Psoas muscle (tissue), 8 donors: ENCODE measurements around the gene SMC6. TPM values are rescaled to one million over a fixed set of nuclear protein-coding genes. Genes with fewer than 3 reads are reported as not detected.

Experiments used
- ATAC-seq, 4 donors: fragments of 200-7000 bp; cut with Tn5 transposase; one replicate each; pipeline ENCODE4 v1.9.1; 2020; ENCODE audit warnings: moderate library complexity in 3 of 4, mild to moderate bottlenecking in 2 of 4
- DNase-seq, 2 donors: peaks; one replicate each; pipeline ENCODE4 v3.0.0-alpha.2; 2020
- H3K27ac ChIP-seq: fragments of 200-600 bp; one replicate; pipeline ENCODE4 v1.8.0; 2022
- H3K27me3 ChIP-seq, 3 donors: fragments of 200-600 bp in 1 of 3; one replicate each; pipeline versions ENCODE4 v1.6.1 to v1.8.0; 2013 to 2022; ENCODE audit warnings: low read length in 2 of 3, mild to moderate bottlenecking in 2 of 3, moderate library complexity in 1 of 3; ENCODE audit not compliant: insufficient read depth in 3 of 3
- H3K36me3 ChIP-seq, 2 donors: fragments of 200-600 bp in 1 of 2; one replicate each; pipeline versions ENCODE4 v1.6.1 to v1.8.0; 2013 to 2022; ENCODE audit warnings: low read depth in 1 of 2, mild to moderate bottlenecking in 1 of 2, moderate library complexity in 1 of 2; ENCODE audit not compliant: insufficient read depth in 1 of 2
- H3K4me1 ChIP-seq: fragments of 200-600 bp; one replicate; pipeline ENCODE4 v1.8.0; 2022
- H3K4me3 ChIP-seq: fragments of 200-600 bp; one replicate; pipeline ENCODE4 v1.8.0; 2022; ENCODE audit warnings: mild to moderate bottlenecking
- H3K9me3 ChIP-seq: fragments of 200-600 bp; one replicate; pipeline ENCODE4 v1.8.0; 2022
- CTCF ChIP-seq: fragments of 200-600 bp; IDR thresholded peaks from one replicate; pipeline ENCODE4 v1.8.0; 2022; ENCODE audit warnings: antibody characterized with exemption
- WGBS, 3 donors: extraction: QIAGEN DNeasy Blood & Tissue Kit; methylation state at CpG; one replicate each; pipeline versions ENCODE4 v1.1.6 to v1.1.7; 2013; 5-methylcytosine and 5-hydroxymethylcytosine counted together
- intact Hi-C, 2 donors: fragments of 100-400 bp; cut with DNase I; formaldehyde crosslinking; loops; one replicate each; pipeline versions ENCODE4 v1.11.0 to v1.14.2; 2022
- polyA plus RNA-seq, 3 donors: library from polyadenylated mRNA; stranded (reverse); fragments of 200-250 nt; gene quantifications; one replicate each; pipeline ENCODE4 v1.2.3, GENCODE V29; 2013
- total RNA-seq, 4 donors: library from RNA; stranded (reverse); fragmentation: NEBNext Ultra II Directional in 2 of 4; extraction: Animal tissue kit (Norgen Biotek cat#: 25700) in 2 of 4; gene quantifications; one replicate each; pipeline versions ENCODE4 v1.2.1 to v1.2.4, GENCODE V29; 2021 to 2023
- donor health status: healthy with polysubstance abuse.
- donor health status: DM: no; HTN: no; CAD: no; lungs with moderate emphysema.
- donor health status: Bipolar disorder and iron deficiency.
- donor health status: healthy.
- donor health status: DM: yes; HTN: yes; CAD: no.
- donor health status: DM: no; HTN: no; CAD: no.
- donor health status: DM: no; HTN: no; CAD: no.
- donor health status: DM: yes; HTN: yes; CAD: no.

The SMC6 gene
- total and polyA plus RNA-seq, 7 donors = 4.8 to 10.5 (median 9.3) TPM

DNA sequence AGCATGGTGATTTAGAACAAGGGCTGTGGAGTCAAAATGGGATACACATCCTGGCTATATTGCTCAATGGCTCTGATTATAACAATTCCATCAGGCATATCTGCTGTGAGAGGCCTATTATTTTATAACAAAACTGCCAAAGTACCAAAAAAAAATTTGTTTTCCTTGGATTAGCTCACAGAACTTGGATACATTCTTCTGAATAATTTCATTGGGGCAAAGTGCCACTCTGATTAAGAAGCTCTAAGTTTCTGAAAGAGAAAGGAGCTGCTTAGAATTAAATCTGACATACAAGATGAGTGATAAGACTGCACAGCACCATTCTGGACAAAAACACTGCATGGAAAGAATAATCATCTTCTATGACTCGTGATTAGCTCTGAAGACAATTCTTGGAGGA is 85.7 kb downstream of the SMC6 start:
- DNase-seq = no peak
- H3K27me3 ChIP-seq = no peaks in the 10 kb centered on the region
- no peaks in the 10 kb centered on the region for H3K4me1 ChIP-seq
- TF ChIP-seq CTCF = no peak
- no peak overlapping the region for H3K27ac ChIP-seq
- no peak overlapping the region for H3K4me3 ChIP-seq
- peaks cover 3 to 50% of the 10 kb centered on the region in 2 donors for H3K36me3 ChIP-seq
- intact Hi-C loops = loop anchor here in 1 of 2 donors (5.0 kb wide), 1 partner anchor 196 kb away; no protein-coding TSS in a partner anchor
- no peak for ATAC-seq
- 79 to 94% (median 83%) methylated on average over 1 of the region's 1 CpG for WGBS, 3 donors
- H3K9me3 ChIP-seq = no peaks in the 10 kb centered on the region

DNA sequence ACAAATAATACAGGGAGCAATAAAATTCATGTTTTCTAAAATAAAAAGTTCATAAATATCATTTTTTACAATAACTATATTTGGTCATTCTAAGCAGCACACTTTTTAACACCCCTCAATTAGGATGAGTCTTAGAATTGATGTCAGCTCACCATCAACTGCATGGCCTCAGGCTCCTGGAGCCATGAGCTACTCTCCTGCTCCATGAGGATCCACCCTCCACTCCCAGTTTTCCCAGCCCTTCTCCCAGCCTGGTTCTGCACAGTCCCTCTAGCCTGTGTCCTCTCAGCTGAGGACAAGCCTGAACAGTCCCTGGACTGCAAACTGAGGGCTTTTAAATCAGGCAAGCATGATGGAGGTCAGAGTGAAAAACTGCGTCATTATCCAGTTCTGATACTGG is 89.1 kb downstream of the SMC6 start:
- Histone ChIP-seq H3K36me3 (peaks cover 3 to 51% of the 10 kb centered on the region in 2 donors), H3K4me3 (no peak overlapping the region), H3K27ac (no peak overlapping the region), H3K27me3 (no peaks in the 10 kb centered on the region), H3K9me3 (no peaks in the 10 kb centered on the region), H3K4me1 (no peaks in the 10 kb centered on the region)
- DNase-seq (no peak), ATAC-seq (no peak)
- intact Hi-C loops = no loop called here
- WGBS, 3 donors = 93 to 100% (median 100%) methylated on average over 1 of the region's 1 CpG
- no peak for TF ChIP-seq CTCF

- H3K9me3 ChIP-seq = no peaks in the 10 kb centered on the region
- peaks cover 2 to 38% of the 10 kb centered on the region in 2 donors for H3K36me3 ChIP-seq
- no peaks in the 10 kb centered on the region for H3K4me1 ChIP-seq
- WGBS, 3 donors = 74 to 79% (median 79%) methylated on average over 1 of the region's 1 CpG
- TF ChIP-seq CTCF = no peak
- H3K4me3 ChIP-seq = no peak overlapping the region
- H3K27me3 ChIP-seq = no peaks in the 10 kb centered on the region
- DNase-seq = no peak
- no peak overlapping the region for H3K27ac ChIP-seq
- intact Hi-C loops = no loop called here
- no peak for ATAC-seq
Observed at GRCh38 chr2:17662723-17663122, 90.9 kb downstream of the SMC6 start.

- Histone ChIP-seq H3K9me3 (no peaks in the 10 kb centered on the region), H3K27ac (no peak overlapping the region), H3K4me1 (no peaks in the 10 kb centered on the region), H3K27me3 (no peaks in the 10 kb centered on the region), H3K4me3 (no peak overlapping the region), H3K36me3 (peaks cover 2 to 34% of the 10 kb centered on the region in 2 donors)
- TF ChIP-seq CTCF = no peak
- DNase-seq (no peak), ATAC-seq (no peak)
- 93 to 94% (median 93%) methylated on average over 1 of the region's 1 CpG for WGBS, 3 donors
- intact Hi-C loops = no loop called here
Observed at GRCh38 chr2:17661460-17661859, 92.2 kb downstream of the SMC6 start.

- Histone ChIP-seq H3K27ac (no peak overlapping the region), H3K36me3 (peaks cover 2 to 22% of the 10 kb centered on the region in 2 donors), H3K4me1 (no peaks in the 10 kb centered on the region), H3K9me3 (no peaks in the 10 kb centered on the region), H3K4me3 (no peak overlapping the region), H3K27me3 (no peaks in the 10 kb centered on the region)
- 75 to 90% (median 86%) methylated on average over 4 of the region's 4 CpGs for WGBS, 3 donors
- no peak for TF ChIP-seq CTCF
- DNase-seq (no peak), ATAC-seq (no peak)
- intact Hi-C loops = no loop called here
Observed at GRCh38 chr2:17660219-17660618, 93.4 kb downstream of the SMC6 start.
